Renal pelvis (tissue), 12 donors: ENCODE results near the gene AKR1C4. TPM values are rescaled to one million over a fixed set of nuclear protein-coding genes. Genes with fewer than 3 reads are reported as not detected.
"Not testable (repeated sequence)": the region's sequence is repeated elsewhere in the genome, so short reads cannot be mapped to it uniquely, and the experiment has no call there.

Experiments used
- DNase-seq: peaks from one replicate; pipeline ENCODE4 v3.0.0-alpha.2; 2013
- long read RNA-seq, 16 experiments: transcript quantifications; one replicate each; lab custom pipeline, GENCODE V29; 2026
- polyA plus RNA-seq, 3 donors: library from polyadenylated mRNA; unstranded; fragments of 120-200 nt; gene quantifications; one replicate each; pipeline ENCODE4 v1.2.1, GENCODE V29; 2013; ENCODE audit not compliant: insufficient read length in 3 of 3

Gene AKR1C4
- polyA plus RNA-seq, result under 1 TPM in 1 of 3 donors, not detected in 2; 0.10 TPM
- long read RNA-seq, donor 1, result 0 reads
- long read RNA-seq, donor 2, result 0 reads
- long read RNA-seq, donor 3, result 0 reads
- long read RNA-seq, donor 4, result 0 reads
- long read RNA-seq, donor 5, result 0 reads
- long read RNA-seq, donor 6, result 0 reads
- long read RNA-seq, donor 7, result 0 reads
- long read RNA-seq, donor 8, result 0 reads
- long read RNA-seq, donor 9, result 0 reads
- long read RNA-seq, donor 10, result 0 reads
- long read RNA-seq, donor 11, result 0 reads
- long read RNA-seq, donor 12, result 0 reads
- long read RNA-seq, donor 13, result 0 reads
- long read RNA-seq, donor 14, result 0 reads
- long read RNA-seq, donor 15, partial matches to known transcripts, result 0 of 1 reads
- long read RNA-seq, donor 15, other reads (novel, unspliced or antisense), result 0 of 1 reads
- long read RNA-seq, donor 16, result 0 reads

DNA sequence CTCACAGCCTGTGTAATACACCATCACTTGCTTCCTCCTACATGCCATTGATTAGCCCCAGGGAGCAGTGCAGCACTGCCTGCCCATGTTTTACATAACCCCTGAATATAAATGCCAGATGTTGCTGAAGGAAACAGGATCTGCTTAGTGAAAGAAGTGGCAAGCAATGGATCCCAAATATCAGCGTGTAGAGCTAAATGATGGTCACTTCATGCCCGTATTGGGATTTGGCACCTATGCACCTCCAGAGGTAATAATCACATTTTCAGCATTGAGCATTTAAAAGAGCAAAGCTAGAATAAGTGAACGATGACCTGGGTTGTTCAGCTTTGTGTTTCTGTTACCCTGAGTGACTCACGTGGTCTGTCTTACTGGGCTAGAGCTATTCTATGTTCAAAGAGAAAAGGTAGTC, at the start of gene AKR1C4:
Gene AKR1C4, plus strand, starts transcription at position 136 of the 412 bp plus-strand sequence. Its CDS starts 31 bp downstream, at position 167.
- DNase-seq, result no peak

DNA sequence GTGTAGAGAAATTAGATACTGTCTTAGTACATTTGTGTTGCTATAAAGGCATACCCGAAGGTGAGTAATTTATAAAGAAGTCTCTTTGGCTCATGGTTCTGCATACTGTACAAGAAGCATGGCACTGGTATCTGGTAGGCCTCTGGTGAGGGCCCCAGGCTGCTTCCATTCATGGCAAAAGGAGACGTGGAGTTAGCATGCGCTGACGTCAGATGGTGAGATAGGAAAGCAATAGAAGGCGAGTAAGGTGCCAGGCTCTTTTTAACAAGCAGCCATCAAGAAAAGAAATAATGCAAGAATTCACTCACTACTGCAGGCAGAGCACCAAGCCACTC, 49.8 kb upstream of the AKR1C4 start:
- no peak for DNase-seq

DNA sequence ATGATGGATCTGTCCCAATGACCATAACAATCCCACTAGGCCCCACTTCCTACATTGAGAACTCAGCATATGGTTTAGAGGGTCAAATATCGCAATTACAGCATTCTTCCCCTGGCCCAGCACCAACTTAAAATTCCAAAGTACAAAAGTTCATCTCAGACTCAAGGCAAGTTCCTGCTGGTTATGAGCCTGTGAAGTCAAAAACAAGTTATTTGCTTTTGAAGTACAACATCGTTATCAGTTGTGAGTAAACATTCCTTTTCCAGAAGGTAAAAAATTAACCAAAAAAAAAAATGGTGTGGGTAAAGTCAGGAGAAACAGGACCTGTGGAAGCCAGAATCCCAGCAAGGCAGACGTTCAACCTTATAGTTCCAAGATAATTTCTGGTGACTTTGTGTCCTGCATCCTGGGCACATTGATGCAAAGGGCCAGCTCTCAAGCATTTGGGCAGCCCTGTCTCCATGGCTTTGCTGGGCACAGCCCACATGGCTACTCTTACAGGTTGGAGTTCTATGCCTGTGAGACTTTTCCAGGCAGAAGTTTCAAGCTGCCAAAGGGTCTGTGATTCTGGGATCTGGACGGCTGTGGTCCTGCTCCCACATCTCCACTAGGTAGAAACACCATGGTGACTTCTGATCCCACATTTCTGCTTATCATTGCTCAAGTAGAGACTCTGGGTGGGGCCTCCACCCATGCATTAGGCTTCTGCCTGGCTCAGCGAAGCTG, 49.2 kb upstream of the AKR1C4 start:
- no peak for DNase-seq

DNA sequence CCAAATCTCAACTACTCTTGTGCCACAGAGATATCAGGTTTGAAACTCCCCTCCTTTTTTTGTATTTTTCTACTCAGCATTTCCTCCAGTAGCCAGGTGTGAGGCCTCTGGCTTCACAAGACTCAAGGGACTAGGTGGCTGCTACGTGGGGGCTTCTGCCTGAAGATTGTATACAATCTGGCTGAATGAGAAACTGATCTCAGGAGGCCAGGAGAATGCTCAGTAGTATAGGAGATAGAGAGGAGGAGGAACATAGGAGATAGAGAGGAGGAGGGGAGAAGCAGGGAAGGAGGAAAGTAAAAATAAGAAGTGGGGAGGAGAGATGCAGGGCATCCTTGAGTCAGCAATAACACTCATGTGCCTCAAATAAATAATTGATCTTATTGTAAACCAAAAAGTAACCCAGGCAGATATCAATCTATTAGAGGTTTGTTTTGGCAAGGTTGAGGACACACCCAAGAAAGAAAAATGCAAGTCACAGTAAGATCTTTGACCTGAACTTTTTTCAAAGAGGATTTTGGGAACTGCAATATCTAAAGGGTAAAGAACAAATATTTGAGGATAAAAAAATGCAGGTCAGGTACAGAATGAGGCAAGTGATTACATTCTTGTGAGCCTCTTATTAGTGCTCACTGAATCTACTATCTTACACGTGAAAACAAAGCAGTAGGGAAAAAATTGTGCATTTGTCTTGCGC, 48.5 kb upstream of the AKR1C4 start:
- DNase-seq, result no peak

DNA sequence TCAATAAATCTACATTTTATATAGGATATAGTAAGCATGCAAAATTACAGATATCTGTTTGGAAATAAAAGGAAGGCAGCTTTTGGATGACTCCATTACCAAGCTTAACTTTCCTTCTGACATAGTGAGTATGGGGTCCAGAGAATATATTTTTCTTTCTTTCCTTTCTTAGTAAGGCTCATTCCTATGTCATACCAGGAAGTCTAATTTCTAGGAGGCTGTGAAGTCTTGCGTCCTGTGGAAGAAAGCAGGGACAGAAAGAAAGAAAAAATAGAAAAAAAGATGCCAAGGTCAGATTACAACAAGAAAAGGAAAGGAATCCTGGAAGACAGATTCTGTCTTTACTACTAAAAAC, 48.0 kb upstream of the AKR1C4 start:
- DNase-seq, result no peak

DNA sequence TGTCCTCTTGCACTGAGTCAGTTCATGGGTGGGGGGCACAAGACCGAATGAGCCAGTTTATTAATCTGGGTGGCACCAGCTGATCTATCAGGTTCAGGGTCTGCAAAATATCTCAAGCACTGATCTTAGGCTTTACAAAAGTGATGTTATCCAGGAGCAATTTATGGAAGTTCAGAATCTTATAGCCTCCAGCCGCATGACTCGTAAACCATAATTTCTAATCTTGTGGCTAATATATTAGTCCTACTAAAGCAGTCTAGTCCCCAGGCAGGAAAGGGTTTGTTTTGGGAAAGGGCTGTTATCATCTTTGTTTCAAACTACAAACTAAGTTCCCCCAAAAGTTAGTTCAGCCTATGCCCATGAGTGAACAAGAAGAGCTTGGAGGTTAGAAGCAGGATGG, 45.6 kb upstream of the AKR1C4 start:
- DNase-seq, result no peak

DNA sequence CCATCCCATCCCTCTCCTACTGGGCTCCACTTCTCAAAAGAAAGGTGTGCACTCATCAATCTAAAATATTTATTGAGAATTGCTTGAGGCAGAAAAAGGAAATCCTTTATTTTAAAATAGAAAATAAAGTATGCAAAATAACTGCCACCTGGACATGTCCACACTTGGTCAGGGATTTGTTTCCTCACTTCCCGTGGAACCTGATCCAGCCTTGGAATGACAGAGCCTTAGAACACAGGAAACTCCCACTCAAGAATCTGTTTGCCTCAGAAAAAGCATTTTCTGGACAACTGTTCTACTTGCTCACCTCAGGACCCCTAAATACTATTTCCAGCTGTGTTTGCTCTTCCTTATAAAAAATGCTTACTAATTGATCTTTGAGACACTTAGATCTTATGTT, 40.7 kb upstream of the AKR1C4 start:
- DNase-seq, result no peak

DNA sequence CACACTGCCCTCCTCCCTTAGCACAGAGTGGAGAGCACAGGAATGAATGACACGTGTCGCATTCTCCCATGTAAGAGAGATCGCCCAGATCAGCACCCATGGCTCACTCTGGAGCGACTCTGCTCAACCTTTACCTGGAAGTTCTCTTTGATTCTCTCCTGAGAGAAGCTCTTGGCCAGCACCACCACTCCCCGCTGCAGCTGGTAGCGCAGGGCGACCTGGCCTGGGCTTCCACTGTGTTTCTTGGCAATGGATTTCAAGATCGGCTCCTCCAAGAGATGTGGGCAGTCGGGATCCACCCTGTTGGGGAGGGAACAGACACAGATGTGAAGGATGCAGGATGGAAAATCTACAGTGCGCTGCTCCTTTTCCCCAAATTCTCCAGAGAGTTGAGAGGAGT, 39.1 kb upstream of the AKR1C4 start:
- no peak for DNase-seq

DNA sequence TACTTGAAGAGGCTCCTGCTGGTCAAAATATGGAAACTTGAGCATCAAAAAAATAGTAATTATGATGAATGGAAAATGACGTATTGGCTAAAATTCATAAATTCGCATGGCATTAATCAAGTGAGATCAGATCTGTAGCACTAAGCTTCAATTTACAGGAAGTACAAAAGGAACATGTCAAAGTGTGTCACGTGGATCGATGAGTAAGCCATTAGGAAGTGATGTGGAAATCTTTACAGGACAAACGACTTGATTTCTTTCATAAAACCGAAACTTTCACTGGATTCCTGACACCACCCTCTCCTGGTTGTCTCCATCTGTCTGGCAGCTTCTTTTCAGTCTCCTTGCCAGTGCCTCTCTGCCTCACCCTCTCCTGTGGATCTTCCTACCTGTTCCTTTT, 37.5 kb upstream of the AKR1C4 start:
- DNase-seq, result no peak

DNA sequence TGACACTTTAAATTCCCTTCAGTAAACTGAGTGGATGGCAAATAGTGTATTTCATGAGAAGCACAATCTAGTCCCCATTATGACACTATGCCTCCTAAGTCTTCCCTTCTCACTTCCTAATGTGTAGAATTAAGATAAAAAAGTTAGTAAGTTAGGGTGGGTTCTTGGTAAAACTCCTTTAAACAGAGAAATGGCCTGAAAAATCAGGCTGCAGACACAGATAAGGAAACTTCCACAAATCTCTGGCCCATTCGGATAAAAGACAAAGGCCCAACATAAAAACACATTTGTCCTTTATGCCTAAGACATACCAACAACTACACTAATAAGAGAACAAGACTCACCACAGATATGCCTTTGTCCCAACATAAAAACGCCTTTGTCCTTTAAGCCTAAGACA, 33.1 kb upstream of the AKR1C4 start:
- DNase-seq, result no peak

DNA sequence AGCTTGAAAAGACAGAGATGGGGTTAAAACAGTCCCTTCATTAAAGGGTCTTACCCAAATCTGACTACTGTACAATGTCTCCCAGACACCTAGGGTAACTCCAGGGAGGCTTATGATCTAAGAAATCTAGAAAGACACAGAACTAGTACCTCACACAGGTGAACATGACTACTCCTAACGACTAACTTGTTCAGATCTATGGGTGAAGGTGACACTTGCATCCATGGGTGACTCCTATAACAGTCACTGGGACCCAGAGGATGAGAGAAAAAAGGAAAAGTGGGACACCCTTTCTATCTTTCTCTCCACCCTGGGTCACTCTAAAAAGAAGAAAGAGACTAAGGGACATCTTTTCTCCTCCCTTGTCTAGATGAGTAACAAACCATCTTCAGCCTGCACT, 30.9 kb upstream of the AKR1C4 start:
- DNase-seq, result no peak

DNA sequence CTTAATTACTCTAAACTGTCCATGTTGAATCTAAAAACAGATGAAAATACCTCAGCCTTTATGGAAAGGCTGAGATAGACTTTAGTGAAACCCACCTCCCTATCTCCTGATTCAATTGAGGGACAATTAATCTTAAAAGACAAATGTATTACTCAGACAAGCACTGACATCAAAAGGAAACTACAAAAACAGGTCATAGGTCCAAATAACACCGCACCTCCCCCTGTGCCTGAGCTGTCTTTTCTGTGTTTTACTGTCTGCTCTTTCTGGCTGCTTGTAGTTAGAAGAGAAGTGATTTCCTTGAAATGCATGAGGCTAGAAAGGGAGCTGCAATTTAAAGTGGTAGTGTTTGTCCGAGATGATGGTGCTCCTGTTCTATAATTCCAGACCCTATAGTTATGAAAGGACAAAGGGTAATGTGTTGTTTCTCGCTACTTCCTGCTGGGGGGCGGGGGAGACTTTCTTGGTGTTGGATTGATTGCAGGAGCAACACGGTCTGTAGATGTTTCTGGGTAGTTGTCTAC, 27.7 kb upstream of the AKR1C4 start:
- no peak for DNase-seq

DNA sequence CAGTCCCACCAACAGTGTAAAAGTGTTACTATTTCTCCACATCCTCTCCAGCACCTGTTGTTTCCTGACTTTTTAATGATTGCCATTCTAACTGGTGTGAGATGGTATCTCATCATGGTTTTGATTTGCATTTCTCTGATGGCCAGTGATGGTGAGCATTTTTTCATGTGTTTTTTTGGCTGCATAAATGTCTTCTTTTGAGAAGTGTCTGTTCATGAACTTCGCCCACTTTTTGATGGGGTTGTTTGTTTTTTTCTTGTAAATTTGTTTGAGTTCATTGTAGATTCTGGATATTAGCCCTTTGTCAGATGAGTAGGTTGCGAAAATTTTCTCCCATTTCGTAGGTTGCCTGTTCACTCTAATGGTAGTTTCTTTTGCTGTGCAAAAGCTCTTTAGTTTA, 21.1 kb upstream of the AKR1C4 start:
- DNase-seq, result not testable (repeated sequence)

DNA sequence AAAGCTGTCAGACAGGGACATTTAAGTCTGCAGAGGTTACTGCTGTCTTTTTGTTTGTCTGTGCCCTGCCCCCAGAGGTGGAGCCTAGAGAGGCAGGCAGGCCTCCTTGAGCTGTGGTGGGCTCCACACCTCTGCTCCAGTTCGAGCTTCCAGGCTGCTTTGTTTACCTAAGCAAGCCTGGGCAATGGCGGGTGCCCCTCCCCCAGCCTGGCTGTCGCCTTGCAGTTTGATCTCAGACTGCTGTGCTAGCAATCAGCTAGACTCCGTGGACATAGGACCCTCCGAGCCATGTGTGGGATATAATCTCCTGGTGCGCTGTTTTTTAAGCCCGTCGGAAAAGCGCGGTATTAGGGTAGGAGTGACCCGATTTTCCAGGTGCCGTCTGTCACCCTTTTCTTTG, 16.1 kb upstream of the AKR1C4 start:
- not testable (repeated sequence) for DNase-seq

DNA sequence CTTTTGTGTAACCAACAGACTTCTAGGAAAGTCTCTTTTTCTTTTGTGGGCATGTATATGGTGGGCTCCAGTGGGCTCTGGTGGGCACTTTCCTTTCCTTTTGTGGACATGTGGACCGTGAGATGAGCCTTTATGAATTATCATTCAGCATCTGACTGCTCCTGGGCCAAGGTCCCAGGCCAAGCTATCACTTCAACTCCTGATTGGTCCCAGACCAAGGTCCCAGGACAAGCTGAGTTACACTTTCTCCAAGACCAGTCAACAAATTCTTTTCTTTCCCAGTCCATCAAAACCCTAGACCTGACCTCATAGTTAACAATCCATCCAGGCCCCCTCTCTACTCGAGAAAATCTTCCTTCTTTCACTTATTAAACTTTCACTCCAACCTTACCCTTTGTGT, 12.7 kb upstream of the AKR1C4 start:
- DNase-seq, result no peak

DNA sequence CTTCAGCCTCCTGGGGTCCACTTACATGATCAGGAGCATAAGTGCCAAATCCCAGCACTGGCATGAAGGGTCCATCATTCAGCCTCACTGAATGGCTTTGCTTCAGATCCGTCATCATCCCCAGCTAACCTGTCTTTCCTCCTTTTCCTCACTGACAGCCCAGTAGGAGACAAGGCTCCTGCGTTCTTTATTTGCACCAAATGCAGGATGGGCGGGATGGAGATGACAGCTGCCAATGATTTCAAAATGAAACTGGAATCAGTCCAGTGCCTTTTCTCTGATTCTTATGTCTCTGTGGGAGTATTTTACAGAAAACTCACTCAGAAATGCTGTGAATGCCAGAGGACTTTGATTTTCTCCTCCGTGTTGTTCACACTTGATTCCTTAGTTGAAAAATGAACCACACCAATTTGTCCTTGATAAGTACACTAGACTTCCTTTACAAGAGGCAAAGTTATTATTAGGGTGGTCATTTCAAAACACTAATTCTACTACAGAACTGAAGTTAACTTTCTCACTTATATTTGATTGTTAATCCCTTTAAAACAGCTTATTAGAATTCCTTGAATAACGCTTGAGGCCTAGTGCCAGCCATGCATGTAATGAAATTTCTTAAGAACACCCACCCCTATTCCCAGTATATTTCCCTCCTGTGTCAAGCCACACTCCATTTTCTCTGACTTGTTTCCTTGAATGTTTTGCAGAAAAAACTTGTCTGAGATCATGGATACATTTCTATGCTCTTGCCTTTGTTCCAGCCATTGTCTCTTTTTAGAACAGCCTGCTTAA, 11.5 kb upstream of the AKR1C4 start, which contains the start of gene AKR1C8:
Gene AKR1C8, minus strand, starts transcription at position 164 of the 789 bp plus-strand sequence. Its CDS starts 46 bp downstream, at position 118.
- peak; percentile 17 for DNase-seq

DNA sequence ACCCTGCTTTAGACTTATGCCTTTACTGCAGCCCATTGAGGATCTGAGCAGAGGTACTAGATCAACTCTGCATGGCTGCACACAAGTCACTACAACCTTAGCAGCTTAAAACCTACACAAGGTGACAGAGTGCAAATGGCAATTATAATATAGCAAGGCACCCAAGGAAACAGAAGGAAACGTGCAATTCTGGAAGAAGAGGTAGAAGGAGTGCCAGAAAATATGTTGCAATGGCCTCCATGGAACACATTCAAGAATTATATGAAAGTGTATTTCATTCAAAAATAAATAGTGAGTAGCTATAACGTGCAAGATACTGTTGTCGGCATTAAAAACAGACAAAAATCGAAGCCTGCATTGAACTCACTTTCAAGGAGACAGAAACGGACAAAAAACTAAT, 8.8 kb upstream of the AKR1C4 start:
- no peak for DNase-seq

DNA sequence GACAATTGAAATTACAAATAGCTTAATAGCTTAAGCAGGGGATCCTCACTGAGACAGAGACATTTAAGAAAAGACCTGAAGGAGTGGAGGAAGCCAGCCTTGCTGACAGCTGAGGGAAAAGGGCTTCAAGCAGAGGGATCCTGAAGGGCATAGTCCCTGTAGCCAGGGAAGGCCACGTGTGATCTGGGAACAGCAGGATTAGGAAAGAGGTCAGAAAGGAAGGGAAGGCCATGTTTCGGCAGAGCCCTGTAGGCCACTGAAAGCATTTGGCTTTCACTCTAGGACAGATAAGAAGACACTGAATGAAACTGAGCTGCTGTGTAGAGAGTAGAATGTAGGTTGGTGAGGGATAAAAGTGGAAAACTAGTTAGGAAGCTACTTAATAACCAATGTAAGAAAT, 8.3 kb upstream of the AKR1C4 start:
- no peak for DNase-seq

DNA sequence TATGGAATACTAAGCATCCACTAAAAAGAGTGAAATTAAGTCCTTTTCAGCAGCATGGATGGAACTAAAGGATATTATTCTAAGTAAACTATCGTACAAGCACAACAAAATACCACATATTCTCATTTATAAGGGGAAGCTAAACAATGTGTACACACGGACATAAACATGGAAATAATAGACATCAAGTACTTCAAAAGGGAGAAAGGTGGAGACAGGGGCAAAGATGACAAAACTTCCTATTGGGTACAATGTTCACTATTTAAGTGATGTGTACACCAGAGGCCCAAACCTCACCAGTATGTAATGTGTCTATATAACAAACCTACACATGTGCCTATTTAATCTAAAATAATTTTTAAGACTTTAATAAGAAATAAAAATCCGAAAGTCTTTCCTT, 2.2 kb upstream of the AKR1C4 start:
- no peak for DNase-seq

DNA sequence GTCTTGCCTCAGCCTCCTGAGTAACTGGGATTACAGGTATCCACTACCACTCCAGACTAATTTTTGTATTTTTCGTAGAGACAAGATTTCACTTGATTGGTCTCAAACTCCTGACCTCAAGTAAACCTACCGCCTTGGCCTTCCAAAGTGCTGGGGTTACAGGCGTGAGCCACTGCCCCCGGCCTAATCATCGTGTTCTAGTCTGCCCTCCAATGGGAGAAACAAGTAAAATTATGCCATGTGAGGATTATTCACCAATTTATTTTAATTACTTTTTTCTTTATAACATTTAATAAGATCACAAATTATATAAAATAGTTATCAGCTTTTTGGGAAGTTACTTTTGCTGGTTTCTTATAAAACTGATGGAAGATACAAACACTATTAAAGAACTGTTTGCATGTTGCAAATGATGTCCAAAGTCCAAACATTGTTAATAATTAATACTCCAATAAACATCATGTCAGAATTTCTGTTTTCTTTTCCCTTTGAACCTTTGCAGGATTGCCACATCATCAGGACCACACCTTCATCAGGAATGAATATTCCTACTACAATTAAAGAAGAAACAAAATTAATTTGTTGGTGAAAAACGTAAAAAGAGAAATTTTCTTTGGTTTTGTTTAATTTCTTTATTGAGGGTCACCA, 786 bp upstream of the AKR1C4 start:
- no peak for DNase-seq

DNA sequence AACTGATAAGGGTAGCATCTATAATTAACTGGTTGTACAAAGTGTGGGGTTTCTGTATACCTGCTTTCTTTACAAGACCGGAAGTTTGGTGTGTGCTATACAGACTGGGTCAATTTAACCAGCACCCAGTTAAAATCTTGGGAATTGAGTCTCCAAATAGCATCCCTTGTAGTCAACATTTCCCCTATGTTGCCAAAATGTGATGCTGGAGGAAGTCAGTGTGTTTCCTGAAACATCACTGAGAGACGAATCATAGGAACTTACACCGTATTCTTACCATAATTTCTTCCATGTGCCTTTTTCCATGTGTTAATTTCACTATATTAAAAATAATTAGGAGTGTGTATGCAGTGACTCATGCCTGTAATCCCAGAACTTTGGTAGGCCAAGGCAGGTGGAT, 1.7 kb downstream of the AKR1C4 start:
- DNase-seq, result no peak
